SK-N-SH treated with all-trans-retinoic acid at 6 μM for 48 hours (cell line): ENCODE measurements around the gene NUDT7.

Source experiments
- ATAC-seq: fragments of 200-7000 bp; cut with Tn5 transposase; 3 replicates; pipeline ENCODE4 v1.9.1; 2020; ENCODE audit warnings: mild to moderate bottlenecking, moderate library complexity
- ARNTL ChIP-seq: fragments of 450-650 bp; formaldehyde crosslinking; IDR thresholded peaks from 2 replicates; pipeline ENCODE4 v1.5.0; 2020; ENCODE audit warnings: low read depth, mild to moderate bottlenecking, moderate library complexity, borderline replicate concordance
- BACH2 ChIP-seq: fragments of 250-450 bp; sonication (Bioruptor Pico); IDR thresholded peaks from 2 replicates; pipeline ENCODE4 v1.9.0; 2021; ENCODE audit warnings: mild to moderate bottlenecking, borderline replicate concordance
- CSDC2 ChIP-seq: fragments of 250-450 bp; sonication (Bioruptor Pico); IDR thresholded peaks from 2 replicates; pipeline ENCODE4 v1.5.0; 2020; ENCODE audit warnings: mild to moderate bottlenecking, moderate library complexity
- CSRNP3 ChIP-seq: fragments of 250-450 bp; sonication (Bioruptor Pico); IDR thresholded peaks from 2 replicates; pipeline ENCODE4 v1.5.1; 2021; ENCODE audit warnings: mild to moderate bottlenecking, moderate library complexity
- ESRRG ChIP-seq: fragments of 250-450 bp; sonication (Bioruptor Pico); IDR thresholded peaks from 2 replicates; pipeline ENCODE4 v1.6.1; 2021; ENCODE audit warnings: mild to moderate bottlenecking
- GLIS3 ChIP-seq: fragments of 250-450 bp; sonication (Bioruptor Pico); IDR thresholded peaks from 2 replicates; pipeline ENCODE4 v1.5.0; 2020; ENCODE audit warnings: mild to moderate bottlenecking, moderate library complexity
- ISL1 ChIP-seq: fragments of 250-450 bp; sonication (Bioruptor Pico); IDR thresholded peaks from 2 replicates; pipeline ENCODE4 v2.1.2; 2022; ENCODE audit warnings: mild to moderate bottlenecking, moderate library complexity
- OSR1 ChIP-seq: fragments of 250-450 bp; sonication (Bioruptor Pico); IDR thresholded peaks from 2 replicates; pipeline ENCODE4 v1.8.0; 2022; ENCODE audit warnings: moderate library complexity, mild to moderate bottlenecking, inconsistent platforms
- PATZ1 ChIP-seq: fragments of 250-450 bp; sonication (Bioruptor Pico); IDR thresholded peaks from 2 replicates; pipeline ENCODE4 v1.8.0; 2020; ENCODE audit warnings: mild to moderate bottlenecking, moderate library complexity, borderline replicate concordance
- RARB ChIP-seq: fragments of 250-450 bp; sonication (Bioruptor Pico); IDR thresholded peaks from 2 replicates; pipeline ENCODE4 v1.8.0; 2021; ENCODE audit warnings: mild to moderate bottlenecking, moderate library complexity
- SNAI2 ChIP-seq: fragments of 250-450 bp; sonication (Bioruptor Pico); IDR thresholded peaks from 2 replicates; pipeline ENCODE4 v1.5.0; 2020; ENCODE audit warnings: mild to moderate bottlenecking, moderate library complexity
- TCF4 ChIP-seq: fragments of 250-450 bp; sonication (Bioruptor Pico); IDR thresholded peaks from 2 replicates; pipeline ENCODE4 v1.8.0; 2021; ENCODE audit warnings: mild to moderate bottlenecking, moderate library complexity, borderline replicate concordance
- TOX ChIP-seq: fragments of 250-450 bp; sonication (Bioruptor Pico); IDR thresholded peaks from 2 replicates; pipeline ENCODE4 v1.8.0; 2021; ENCODE audit warnings: mild to moderate bottlenecking, moderate library complexity, borderline replicate concordance
- ZC3H10 ChIP-seq: fragments of 250-450 bp; sonication (Bioruptor Pico); IDR thresholded peaks from 2 replicates; pipeline ENCODE4 v1.5.1; 2021; ENCODE audit warnings: mild to moderate bottlenecking, moderate library complexity
- ZFP3 ChIP-seq: fragments of 250-450 bp; sonication (Bioruptor Pico); IDR thresholded peaks from 2 replicates; pipeline ENCODE4 v1.5.0; 2020; ENCODE audit warnings: mild to moderate bottlenecking, moderate library complexity
- ZNF565 ChIP-seq: fragments of 450-650 bp; formaldehyde crosslinking; conservative IDR thresholded peaks from 2 replicates; pipeline ENCODE4 v1.5.0; 2020; ENCODE audit warnings: low read depth, mild to moderate bottlenecking, moderate library complexity
- ZNF70 ChIP-seq: fragments of 450-650 bp; formaldehyde crosslinking; IDR thresholded peaks from 2 replicates; pipeline ENCODE4 v1.5.0; 2020; ENCODE audit warnings: mild to moderate bottlenecking, moderate library complexity
- ZNF8 ChIP-seq: fragments of 450-650 bp; formaldehyde crosslinking; IDR thresholded peaks from 2 replicates; pipeline ENCODE4 v1.5.0; 2020; ENCODE audit warnings: mild to moderate bottlenecking, moderate library complexity
- TF ChIP-seq, protein P1 (sequence below): fragments of 250-450 bp; sonication (Bioruptor Pico); IDR thresholded peaks from 2 replicates; pipeline ENCODE4 v1.5.1; 2020; ENCODE audit warnings: low read depth, mild to moderate bottlenecking, moderate library complexity

The NUDT7 gene

GRCh38 chr16:77729951-77730350, 7.6 kb downstream of the NUDT7 start:
- TF ChIP-seq CSRNP3 (CRISPR knock-in tag), result no peak
- TF ChIP-seq OSR1 (CRISPR knock-in tag), result no peak
- no peak for TF ChIP-seq ZNF70
- TF ChIP-seq ZNF8 (CRISPR knock-in tag), result no peak
- TF ChIP-seq ISL1 (CRISPR knock-in tag), result no peak
- TF ChIP-seq TCF4, result no peak
- TF ChIP-seq SNAI2 (CRISPR knock-in tag), result no peak
- no peak for TF ChIP-seq ZNF565 (CRISPR knock-in tag)
- TF ChIP-seq GLIS3 (CRISPR knock-in tag), result no peak
- no peak for TF ChIP-seq CSDC2 (CRISPR knock-in tag)
- no peak for TF ChIP-seq RARB (CRISPR knock-in tag)
- TF ChIP-seq TOX, result no peak
- no peak for TF ChIP-seq PATZ1 (CRISPR knock-in tag)
- TF ChIP-seq, all 23 proteins: peak for 0
- ATAC-seq, result no peak

DNA sequence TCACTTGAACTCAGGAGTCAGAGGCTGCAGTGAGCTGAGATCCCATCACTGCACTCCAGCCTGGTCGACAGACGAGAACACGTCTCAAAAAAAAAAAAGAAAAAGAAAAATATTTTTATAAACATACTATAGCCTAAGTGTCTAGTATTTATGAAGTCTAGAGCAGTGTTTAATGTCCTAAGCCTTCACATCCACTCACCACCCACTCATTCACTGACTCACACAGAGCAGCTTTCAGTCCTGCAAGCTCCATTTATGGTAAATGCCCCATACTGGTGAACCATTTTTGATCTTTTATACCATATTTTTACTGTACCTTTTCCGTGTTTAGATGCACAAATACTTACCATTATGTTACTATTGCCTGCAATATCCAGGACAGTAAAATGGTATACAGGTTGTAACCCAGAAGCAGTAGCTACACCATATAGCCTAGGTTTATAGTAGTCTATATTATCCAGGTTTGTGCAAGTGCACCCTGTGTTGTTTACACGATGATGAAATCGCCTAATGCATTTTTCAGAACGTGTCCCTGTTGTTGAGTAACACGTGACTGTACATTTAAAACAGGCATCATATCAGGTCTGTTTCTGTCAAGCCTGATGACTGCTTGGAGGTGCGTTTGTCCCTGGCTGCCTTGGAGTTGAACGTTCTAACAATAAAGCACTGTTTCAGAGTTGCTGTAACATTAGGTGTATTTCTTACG, 10.1 kb downstream of the NUDT7 start:
- ATAC-seq, result no peak
- no peak for TF ChIP-seq BACH2 (CRISPR knock-in tag)
- TF ChIP-seq ESRRG, result no peak
- TF ChIP-seq ZNF70, result no peak
- TF ChIP-seq, protein P1, sequence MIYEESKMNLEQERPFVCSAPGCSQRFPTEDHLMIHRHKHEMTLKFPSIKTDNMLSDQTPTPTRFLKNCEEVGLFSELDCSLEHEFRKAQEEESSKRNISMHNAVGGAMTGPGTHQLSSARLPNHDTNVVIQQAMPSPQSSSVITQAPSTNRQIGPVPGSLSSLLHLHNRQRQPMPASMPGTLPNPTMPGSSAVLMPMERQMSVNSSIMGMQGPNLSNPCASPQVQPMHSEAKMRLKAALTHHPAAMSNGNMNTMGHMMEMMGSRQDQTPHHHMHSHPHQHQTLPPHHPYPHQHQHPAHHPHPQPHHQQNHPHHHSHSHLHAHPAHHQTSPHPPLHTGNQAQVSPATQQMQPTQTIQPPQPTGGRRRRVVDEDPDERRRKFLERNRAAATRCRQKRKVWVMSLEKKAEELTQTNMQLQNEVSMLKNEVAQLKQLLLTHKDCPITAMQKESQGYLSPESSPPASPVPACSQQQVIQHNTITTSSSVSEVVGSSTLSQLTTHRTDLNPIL, result no peak
- TF ChIP-seq RARB (CRISPR knock-in tag), result no peak
- TF ChIP-seq CSDC2 (CRISPR knock-in tag), result no peak
- no peak for TF ChIP-seq TCF4
- TF ChIP-seq SNAI2 (CRISPR knock-in tag), result no peak
- no peak for TF ChIP-seq PATZ1 (CRISPR knock-in tag)
- TF ChIP-seq OSR1 (CRISPR knock-in tag), result no peak
- no peak for TF ChIP-seq ISL1 (CRISPR knock-in tag)
- TF ChIP-seq, all 23 proteins: peak for 0

GRCh38 chr16:77736879-77737278, 14.6 kb downstream of the NUDT7 start:
- no peak for ATAC-seq
- TF ChIP-seq ZC3H10 (CRISPR knock-in tag), result no peak
- no peak for TF ChIP-seq TCF4
- TF ChIP-seq ZFP3 (CRISPR knock-in tag), result no peak
- TF ChIP-seq ARNTL (CRISPR knock-in tag), result no peak
- no peak for TF ChIP-seq GLIS3 (CRISPR knock-in tag)
- TF ChIP-seq TOX, result no peak

- no peak for TF ChIP-seq CSRNP3 (CRISPR knock-in tag)
- no peak for TF ChIP-seq OSR1 (CRISPR knock-in tag)
- TF ChIP-seq BACH2 (CRISPR knock-in tag), result no peak
- TF ChIP-seq GLIS3 (CRISPR knock-in tag), result no peak
- no peak for TF ChIP-seq ZNF565 (CRISPR knock-in tag)
- no peak for TF ChIP-seq RARB (CRISPR knock-in tag)
- no peak for ATAC-seq
Measured at GRCh38 chr16:77738706-77739558, 16.6 kb downstream of the NUDT7 start.
